Renal cortex interstitium (tissue), 11 donors: ENCODE results near the gene RSRC2. TPM values are rescaled to one million over a fixed set of nuclear protein-coding genes. Genes with fewer than 3 reads are reported as not detected.
"Not testable (repeated sequence)": the region's sequence is repeated elsewhere in the genome, so short reads cannot be mapped to it uniquely, and the experiment has no call there.

Experiments
- DNase-seq, 11 donors: peaks; one replicate each; pipeline ENCODE4 v3.0.0-alpha.2; 2013; ENCODE audit warnings: low read depth in 9 of 11, low spot score in 4 of 11; ENCODE audit errors: extremely low read depth in 1 of 11
- polyA plus RNA-seq, 3 donors: library from polyadenylated mRNA; unstranded; fragments of 120-200 nt; gene quantifications; one replicate each; pipeline ENCODE4 v1.2.1, GENCODE V29; 2013; ENCODE audit not compliant: insufficient read length in 3 of 3

RSRC2 gene
- polyA plus RNA-seq, 3 donors: 193 to 227 (median 211) TPM

DNA sequence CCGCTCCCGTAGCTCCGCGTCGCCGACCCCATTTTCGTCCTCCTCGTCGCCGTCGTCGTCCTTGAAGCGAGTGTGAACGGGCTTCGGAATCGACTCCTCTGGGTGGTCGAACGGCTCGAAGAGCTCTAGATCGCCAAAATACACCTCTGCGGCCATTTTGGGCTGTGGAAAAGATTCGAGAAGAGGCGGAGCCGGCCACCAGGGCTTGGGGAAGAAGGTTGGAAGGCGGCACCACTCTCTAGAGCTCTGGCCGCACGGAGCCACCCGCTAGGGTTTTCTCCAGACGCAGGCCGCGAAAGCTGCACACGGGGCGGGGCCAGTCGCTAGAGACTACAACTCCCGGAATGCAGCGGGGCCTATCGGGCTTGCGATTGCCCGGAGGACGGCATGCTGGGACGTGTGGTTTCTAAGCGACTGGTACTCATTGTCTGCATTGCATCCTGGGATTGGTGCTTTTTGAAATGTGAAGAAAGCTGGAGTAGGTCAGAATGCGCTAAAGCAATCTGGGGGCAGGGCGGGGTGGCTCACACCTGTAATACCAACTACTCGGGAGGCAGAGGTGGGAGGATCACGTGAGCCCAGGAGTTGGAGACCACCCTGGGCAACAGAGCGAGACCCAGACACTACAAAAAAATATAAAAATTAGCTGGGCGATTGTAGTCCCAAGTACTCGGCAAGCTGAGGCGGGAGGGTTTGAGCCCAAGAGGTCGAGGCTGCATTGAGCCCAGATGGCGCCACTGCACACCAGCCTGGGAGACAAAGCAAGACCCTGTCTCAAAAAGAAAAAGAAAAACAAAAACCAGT lies 25.8 kb downstream of the RSRC2 start, which contains the start of gene ZCCHC8:
Gene ZCCHC8, minus strand, starts transcription at position 248 of the 804 bp plus-strand sequence. Its CDS starts 92 bp downstream, at position 156.
- peak; percentile 90 to 98 (median 96) for DNase-seq

DNA sequence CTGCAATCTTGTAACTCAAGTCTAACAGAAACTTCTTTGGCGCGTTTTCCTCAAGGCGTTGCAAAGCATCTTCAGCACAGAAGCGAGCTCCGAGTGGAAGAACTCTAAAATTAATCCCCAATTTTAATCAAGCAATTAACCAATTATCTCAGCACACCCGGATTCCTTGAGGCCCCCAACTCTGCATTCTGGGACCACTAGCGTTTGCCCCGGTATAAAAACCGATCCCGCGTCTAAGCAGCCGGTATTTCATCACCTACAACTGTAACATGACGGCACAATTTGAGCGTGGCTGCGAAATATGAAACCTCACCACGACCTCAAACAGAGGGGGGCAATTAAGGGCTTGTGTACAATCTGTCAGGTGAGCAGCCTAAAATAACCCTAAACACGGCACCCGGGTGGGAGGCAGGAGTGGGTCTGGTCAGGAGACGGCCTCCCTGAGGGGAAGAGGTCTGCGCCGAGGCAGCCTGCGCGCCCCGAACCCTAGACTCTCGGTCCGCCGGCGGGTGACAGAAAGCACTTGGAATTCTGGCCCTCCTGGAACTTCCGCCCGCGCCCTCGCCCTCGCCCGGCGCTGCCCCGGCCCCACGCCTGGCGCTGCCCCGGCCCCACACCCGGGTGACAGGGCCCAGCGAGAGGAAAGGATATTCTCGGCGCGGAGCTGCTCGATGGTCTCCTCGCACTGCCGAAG lies 26.6 kb downstream of the RSRC2 start:
- peak in 10 of 11 donors; percentile 36 to 67 (median 54) for DNase-seq

GRCh38 chr12:122495258-122495657 lies 31.5 kb downstream of the RSRC2 start:
- no peak for DNase-seq

GRCh38 chr12:122493222-122493621 lies 33.5 kb downstream of the RSRC2 start:
- not testable (repeated sequence) for DNase-seq

GRCh38 chr12:122491991-122492390 lies 34.7 kb downstream of the RSRC2 start:
- no peak for DNase-seq

DNA sequence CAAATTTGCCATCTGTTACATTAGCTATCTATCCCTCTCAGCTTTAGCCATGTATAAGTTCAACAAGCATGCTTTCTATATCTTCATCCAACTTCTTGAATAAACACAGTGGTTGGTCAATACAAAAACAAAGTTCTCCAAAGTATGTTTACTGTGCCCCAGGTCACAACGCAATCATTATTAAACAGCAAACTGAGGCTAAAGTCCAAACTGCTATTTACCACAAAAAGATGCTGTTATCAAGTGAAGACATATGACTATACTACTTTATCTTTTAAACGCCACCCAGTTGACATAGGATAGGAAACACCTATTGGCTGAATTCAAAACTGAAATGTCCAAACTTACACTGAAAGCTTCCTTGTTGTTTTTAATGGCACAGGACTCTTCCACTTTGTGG lies 37.7 kb downstream of the RSRC2 start:
- no peak for DNase-seq

GRCh38 chr12:122487807-122488206 lies 38.9 kb downstream of the RSRC2 start:
- DNase-seq: not testable (repeated sequence)

DNA sequence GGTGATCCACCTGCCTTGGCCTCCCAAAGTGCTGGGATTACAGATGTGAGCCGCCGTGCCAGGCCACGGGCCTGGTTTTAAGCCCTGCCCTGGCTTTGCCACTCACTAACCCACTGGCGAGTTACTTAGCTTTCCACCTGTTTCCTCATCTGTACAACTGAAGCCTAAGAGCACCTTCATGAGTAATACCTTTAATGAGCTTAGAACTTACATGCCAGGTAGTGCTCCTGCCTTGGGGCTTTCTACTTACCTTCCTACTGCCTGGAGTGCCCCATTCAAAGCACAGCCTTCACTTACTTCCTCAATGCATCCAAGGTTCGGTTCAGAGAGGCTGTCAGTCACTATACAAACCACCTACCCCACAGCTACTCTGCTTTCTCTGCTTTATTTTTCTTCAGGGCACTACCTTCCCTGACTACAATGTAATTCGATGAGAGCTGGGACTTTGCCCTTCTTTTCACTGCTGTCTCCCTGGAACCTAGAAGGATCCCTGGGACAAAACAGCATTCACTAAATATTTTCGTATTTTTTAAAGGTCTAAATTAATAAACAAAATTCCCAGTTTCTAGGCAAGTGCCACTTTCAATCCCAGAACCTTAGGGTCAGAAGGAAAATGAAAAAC lies 39.8 kb downstream of the RSRC2 start:
- no peak for DNase-seq

- DNase-seq: not testable (repeated sequence)
Measured at GRCh38 chr12:122486360-122486759, 40.4 kb downstream of the RSRC2 start.

GRCh38 chr12:122484385-122484784 lies 42.4 kb downstream of the RSRC2 start:
- DNase-seq: not testable (repeated sequence)

- DNase-seq: no peak
Measured at GRCh38 chr12:122483969-122484368, 42.8 kb downstream of the RSRC2 start.

GRCh38 chr12:122481861-122482260 lies 44.9 kb downstream of the RSRC2 start:
- no peak for DNase-seq

- no peak for DNase-seq
Measured at GRCh38 chr12:122480753-122481152, 46.0 kb downstream of the RSRC2 start.

DNA sequence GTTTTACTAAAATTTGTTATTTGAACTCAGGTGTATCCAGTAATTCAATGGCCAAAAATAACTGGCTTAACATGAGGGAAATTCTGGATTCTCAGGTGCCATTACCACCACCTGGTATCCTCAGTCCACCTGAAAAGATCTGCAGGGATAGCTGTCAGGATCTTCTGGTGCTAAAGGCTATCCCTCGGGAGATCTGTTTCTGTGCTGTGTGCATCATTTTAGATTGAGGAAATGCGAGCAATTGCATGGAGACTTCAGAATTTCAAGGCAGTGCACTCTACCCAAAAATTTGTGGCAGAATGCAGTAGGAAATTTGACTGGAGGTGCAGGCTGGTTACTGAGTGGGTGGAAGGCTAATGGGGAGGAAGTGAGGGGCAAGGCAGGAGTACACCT lies 52.4 kb downstream of the RSRC2 start:
- no peak for DNase-seq

DNA sequence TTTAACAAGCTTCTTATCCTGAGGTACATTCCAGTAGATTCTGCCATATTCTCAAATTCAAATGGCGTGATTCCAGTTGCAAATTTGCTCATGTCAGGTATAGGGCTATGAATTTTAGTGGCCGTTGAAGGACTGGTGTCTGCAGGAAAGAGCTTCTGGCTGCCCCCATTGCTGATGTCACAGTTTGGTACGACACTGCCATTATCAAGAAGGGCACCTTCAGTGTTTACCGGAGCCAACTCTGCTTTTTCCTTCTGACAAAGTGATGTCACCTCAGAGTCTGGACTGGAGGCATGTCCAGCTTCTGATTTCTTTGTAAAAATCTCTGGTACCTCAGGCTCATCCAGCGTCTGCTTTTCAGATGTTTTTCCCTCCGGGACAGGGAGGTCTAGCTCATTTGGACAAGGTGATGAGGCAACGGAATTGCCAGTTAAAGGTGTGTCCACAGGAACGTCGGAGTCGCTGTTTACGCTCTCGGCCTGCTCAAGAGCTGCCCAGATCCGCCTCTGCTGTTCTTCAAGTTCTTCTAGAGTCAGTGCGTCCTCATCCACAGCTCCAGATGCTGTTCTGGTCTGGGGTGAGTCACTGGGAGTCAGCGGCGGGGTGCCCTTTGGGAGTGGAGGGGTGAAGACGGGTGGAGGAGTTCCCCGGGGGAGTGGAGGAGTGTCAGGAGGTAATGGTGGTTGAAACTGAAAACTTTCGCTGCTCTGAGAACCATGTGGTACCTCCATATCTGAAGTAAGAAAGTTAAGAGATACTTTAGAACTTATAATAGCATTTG lies 53.0 kb downstream of the RSRC2 start:
- no peak for DNase-seq

DNA sequence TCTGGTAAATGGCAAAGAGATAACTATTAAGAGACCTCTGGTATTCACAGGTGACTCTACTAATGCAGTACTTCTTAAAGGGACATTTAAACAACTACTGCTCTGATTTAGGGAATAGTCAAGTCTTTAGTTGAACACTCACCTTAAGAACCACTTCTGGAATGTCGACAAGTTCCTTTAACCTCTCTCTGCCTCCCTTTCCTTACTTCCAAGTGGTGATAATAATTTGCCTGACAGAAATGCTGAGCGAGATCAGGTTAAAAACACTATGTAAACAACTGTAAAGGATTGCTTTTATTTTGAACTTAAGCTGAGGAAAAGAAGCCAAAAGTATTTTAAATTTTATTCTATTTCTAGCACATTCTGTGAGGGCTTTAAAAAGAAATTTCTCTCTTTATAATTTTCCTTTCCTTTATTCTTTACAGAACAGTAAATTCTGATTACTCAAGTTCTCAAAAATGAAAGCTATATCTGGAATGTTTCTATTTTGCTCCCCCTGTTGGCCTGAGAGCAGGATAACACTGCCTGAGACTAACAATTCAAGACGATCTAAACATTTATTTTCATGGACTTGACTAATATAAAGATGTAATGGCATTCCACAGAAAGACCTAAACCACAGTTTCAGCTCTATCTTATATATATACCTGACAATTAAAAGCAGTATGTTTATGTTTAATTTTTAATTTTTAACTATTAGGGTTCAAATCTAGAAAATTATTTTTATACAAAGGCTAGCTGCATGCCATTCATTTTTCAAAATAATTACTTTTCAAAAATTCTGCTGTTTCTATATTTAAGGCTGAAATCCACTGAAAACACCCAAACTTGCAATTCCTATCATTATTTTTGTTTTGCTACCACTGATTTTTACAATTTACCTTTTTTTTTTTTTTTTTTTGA lies 55.2 kb downstream of the RSRC2 start:
- DNase-seq: peak in 9 of 11 donors; percentile 31 to 82 (median 51)

DNA sequence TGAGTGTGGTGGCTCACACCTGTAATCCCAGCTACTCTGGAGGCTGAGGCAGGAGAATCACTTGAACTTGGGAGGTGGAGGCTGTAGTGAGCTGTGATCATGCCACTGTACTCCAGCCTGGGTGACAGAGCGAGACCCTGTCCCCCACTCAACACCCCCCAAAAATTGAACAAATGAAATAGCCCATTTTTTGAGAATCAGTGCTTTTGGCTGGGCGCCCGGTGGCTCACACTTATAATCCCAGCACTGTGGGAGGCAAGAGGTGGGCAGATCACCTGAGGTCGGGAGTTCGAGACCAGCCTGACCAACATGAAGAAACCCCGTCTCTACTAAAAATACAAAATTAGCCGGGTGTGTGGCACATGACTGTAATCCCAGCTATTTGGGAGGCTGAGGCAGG lies 56.2 kb downstream of the RSRC2 start:
- not testable (repeated sequence) for DNase-seq

DNA sequence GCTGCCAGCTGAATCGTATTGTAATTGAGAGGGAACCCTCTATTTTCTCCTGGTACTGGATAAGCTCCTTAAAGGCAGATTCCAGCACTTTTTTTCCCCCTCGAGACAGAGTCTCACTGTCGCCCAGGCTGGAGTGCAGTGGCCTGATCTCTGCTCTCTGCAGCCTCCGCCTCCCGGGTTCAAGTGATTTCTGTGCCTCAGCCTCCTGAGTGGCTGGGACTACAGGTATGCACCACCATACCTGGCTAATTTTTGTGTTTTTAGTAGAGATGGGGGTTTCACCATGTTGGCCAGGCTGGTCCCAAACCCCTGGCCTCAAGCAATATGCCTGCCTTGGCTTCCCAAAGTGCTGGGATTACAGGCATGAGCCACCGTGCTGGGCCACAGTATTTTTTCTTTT lies 56.9 kb downstream of the RSRC2 start:
- not testable (repeated sequence) for DNase-seq
